GM23248 (cell line): ENCODE data around the gene RIPOR3.

Experiments
- EZH2 ChIP-seq: fragments of 200-600 bp; sonication (generic); IDR thresholded peaks from 2 replicates; pipeline ENCODE4 v1.6.1; 2018; ENCODE audit warnings: antibody characterized with exemption, mild to moderate bottlenecking; ENCODE audit not compliant: insufficient read depth, poor library complexity, severe bottlenecking
- EZH2phosphoT487 ChIP-seq: fragments of 200-600 bp; sonication (generic); IDR thresholded peaks from 2 replicates; pipeline ENCODE4 v1.6.1; 2018; ENCODE audit warnings: antibody characterized with exemption, moderate library complexity, mild to moderate bottlenecking, low read depth; ENCODE audit not compliant: insufficient read depth

DNA sequence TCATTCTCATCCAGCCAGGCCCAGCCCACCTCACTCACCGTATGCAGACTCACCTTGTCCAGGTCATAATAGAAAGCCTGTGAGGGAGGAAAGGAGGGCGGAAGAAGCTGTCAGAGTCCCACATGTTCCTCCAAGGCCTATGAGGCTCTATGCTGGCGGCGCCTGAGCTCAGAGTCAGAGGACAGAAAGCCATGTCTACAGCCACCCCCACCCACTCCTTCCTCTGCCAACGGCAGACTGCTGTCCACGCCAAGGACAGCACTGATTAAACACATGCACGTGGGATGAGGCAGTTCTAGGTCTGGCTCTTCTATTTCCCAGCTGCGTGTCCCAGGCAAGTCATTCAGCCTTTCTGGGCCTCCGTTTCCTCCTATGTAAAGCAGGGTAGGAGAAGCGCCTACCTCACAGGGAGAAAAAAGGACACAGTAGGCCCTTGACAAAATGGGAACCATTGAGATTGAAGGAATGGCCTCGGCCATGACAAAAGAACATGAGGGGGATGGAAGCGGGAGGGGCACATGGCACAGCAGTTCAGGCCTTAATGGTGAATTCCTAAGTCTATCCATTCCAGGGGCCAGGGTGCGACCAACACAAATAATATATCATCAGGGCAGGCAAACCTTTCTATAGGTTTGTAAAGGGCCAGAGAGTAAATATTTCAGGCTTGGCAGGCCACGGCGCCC is 80.1 kb downstream of the RIPOR3 start:
- no peak for TF ChIP-seq EZH2
- no peak for TF ChIP-seq EZH2phosphoT487
